ENCODE results near the gene NR2F2.
"Not testable (repeated sequence)": the region's sequence is repeated elsewhere in the genome, so short reads cannot be mapped to it uniquely, and the experiment has no call there.

NR2F2 gene

DNA sequence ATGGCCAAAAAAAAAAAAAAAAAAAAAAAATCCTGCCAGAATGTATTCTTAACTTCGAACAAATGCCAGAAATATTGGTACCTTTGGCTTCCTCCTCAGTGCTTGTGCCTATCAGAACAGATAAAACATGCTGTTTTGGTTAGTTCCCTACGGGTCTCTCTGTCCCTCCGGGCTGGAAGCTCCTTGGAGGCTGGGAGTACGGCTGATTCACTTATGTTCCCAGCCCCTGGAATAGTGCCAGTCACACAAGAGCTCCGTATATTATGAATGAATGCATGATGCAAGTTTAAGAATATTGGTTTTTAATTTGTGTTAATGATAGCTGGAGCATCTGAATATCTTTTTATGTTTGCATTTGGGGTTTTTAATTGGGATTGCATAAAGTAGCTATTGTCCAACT, 44.0 kb downstream of the NR2F2 start:
- no peak for DNase-seq

DNA sequence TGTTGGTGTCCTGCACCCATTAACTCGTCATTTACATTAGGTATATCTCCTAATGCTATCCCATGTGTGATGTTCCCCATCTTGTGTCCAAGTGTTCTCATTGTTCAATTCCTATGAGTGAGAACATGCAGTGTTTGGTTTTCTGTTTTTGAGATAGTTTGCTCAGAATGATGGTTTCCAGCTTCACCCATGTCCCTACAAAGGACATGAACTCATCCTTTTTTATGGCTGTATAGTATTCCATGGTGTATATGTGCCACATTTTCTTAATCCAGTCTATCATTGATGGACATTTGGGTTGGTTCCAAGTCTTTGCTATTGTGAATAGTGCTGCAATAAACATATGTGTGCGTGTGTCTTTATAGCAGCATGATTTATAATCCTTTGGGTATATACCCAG, 49.1 kb downstream of the NR2F2 start:
- not testable (repeated sequence) for DNase-seq

DNA sequence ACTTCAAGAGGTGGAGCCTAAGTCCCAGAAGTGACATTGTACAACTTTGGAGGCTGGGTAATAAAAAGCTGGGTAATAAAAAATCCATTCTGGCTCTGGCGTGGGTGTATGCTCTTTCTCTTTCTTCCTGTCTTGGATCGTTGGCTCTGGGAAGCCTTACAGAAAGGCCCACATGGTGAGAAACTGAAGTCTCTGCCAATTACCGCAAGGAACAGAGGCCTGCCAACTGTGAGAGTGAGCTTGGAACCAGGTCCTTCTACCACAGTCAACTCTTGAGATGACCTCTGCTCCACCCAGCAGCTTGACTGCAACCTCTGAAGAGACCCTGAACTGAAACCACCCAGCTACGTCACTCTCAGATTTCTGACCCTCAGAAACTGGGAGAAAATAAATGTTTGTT, 51.0 kb downstream of the NR2F2 start:
- no peak for DNase-seq

DNA sequence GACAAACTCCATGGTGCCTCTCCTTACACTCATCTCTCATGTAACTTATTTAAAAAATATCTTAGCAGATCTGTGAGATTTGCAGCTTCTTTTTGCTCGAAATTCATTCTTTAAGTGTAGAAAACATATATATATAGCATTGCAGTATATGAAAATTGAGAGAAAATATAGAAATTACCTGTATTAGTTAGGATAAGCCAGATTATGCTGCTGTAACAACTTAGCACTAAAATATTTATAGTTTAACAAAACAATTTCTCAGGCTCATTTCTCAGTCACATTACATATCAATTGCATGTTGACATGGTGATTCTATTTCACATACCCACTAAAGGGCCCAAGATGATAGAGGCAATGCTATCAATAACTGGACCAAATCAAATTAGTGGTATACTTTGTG, 54.7 kb downstream of the NR2F2 start:
- no peak for DNase-seq

DNA sequence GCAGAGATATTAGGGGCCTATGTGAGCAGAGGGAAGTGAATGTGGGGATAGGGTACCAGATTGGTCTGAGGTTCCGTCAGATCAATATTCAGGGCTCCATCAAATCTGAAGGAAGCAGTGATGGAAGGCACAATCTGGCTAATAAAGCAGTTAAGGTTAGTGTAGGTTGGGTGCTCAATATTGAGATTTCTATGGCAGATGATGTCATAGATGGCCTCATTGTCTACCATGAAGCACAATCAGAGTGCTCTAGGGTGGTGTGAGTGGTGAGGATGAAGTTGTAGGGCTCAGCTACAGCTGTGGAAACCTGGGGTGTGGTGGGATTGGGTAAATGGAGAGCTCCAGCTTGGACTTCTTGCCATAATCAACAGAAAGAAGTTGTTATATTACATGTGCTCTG, 58.2 kb downstream of the NR2F2 start:
- no peak for DNase-seq
